DND-41 (cell line): ENCODE data around the gene RGMB.

Experiments
- ATAC-seq: fragments of 200-7000 bp; cut with Tn5 transposase; 3 replicates; pipeline ENCODE4 v1.9.1; 2021; ENCODE audit warnings: low read depth; ENCODE audit not compliant: insufficient read depth
- DNase-seq: peaks from one replicate; pipeline ENCODE4 v3.0.0-alpha.2; 2020
- H2AFZ ChIP-seq: 2 replicates; pipeline ENCODE4 v1.6.0; 2012; ENCODE audit warnings: low read depth, low read length
- H3K27ac ChIP-seq: 2 replicates; pipeline ENCODE4 v1.5.1; 2012; ENCODE audit warnings: low read length, inconsistent platforms
- H3K27me3 ChIP-seq: fragments of 200-600 bp; sonication (generic); 2 replicates; pipeline ENCODE4 v1.6.0; 2012; ENCODE audit warnings: low read length, mild to moderate bottlenecking, inconsistent platforms; ENCODE audit not compliant: insufficient read depth, poor library complexity
- H3K36me3 ChIP-seq: 2 replicates; pipeline ENCODE4 v1.5.1; 2012; ENCODE audit warnings: low read length, inconsistent platforms; ENCODE audit not compliant: insufficient read depth
- H3K4me1 ChIP-seq: 2 replicates; pipeline ENCODE4 v1.5.1; 2012; ENCODE audit warnings: mild to moderate bottlenecking, low read length; ENCODE audit not compliant: insufficient read depth
- H3K4me2 ChIP-seq: 2 replicates; pipeline ENCODE4 v1.6.0; 2012; ENCODE audit warnings: mild to moderate bottlenecking, moderate library complexity, low read length, inconsistent platforms; ENCODE audit not compliant: insufficient read depth
- H3K4me3 ChIP-seq, 2 experiments: fragments of 200-600 bp in 1 of 2; shearing (Covaris generic) in 1 of 2; 2 replicates each; pipeline ENCODE4 v1.5.1; 2012 to 2016; ENCODE audit warnings: inconsistent platforms in 2 of 2, low read length in 2 of 2, mild to moderate bottlenecking in 2 of 2, low read depth in 1 of 2, moderate library complexity in 1 of 2
- H3K79me2 ChIP-seq: 2 replicates; pipeline ENCODE4 v1.6.0; 2012; ENCODE audit warnings: low read length, inconsistent platforms; ENCODE audit not compliant: insufficient read depth
- H3K9ac ChIP-seq: 2 replicates; pipeline ENCODE4 v1.6.0; 2012; ENCODE audit warnings: low read depth, mild to moderate bottlenecking, inconsistent platforms, low read length, moderate library complexity
- H3K9me3 ChIP-seq: 2 replicates; pipeline ENCODE4 v1.5.1; 2012; ENCODE audit warnings: low read length, moderate library complexity, mild to moderate bottlenecking, inconsistent platforms; ENCODE audit not compliant: insufficient read depth, severe bottlenecking
- H4K20me1 ChIP-seq: 2 replicates; pipeline ENCODE4 v1.6.0; 2012; ENCODE audit warnings: low read length; ENCODE audit not compliant: insufficient read depth
- EZH2 ChIP-seq: IDR thresholded peaks from 3 replicates; pipeline ENCODE4 v1.6.1; 2012; ENCODE audit warnings: borderline replicate concordance, low read depth, mild to moderate bottlenecking, moderate library complexity, low read length, inconsistent platforms; ENCODE audit not compliant: severe bottlenecking
- TF ChIP-seq, protein P1 (sequence below): IDR thresholded peaks from 2 replicates; pipeline ENCODE4 v1.5.1; 2012; ENCODE audit warnings: borderline replicate concordance, low read length, moderate library complexity, mild to moderate bottlenecking; ENCODE audit not compliant: poor library complexity, severe bottlenecking; ENCODE audit errors: extremely low read depth

The RGMB gene

DNA sequence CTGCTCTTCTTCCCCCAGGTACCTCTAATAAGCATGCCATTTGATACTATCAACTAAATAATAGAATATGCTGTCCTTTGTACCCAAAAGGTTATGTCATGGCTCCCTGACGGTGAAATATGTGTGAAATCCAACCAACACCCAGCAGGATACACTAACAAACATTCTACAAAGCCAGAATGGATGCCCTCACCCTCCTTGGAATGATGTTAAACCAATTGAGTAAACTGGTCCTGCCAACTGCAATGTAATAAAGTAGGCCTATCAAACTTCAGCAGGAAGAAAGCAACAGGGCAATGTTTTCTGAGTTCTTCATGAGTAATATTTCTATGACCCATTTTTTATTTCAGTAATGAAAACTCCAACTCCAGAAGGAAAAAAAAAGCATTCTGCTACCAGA, 24.9 kb downstream of the RGMB start:
- H3K27ac ChIP-seq, result no peak overlapping the region
- no peaks in the 10 kb centered on the region for H3K27me3 ChIP-seq
- no peak for ATAC-seq
- H3K9ac ChIP-seq, result no peak overlapping the region
- no peaks in the 10 kb centered on the region for H3K9me3 ChIP-seq
- no peak for DNase-seq
- peaks cover 8% of the 10 kb centered on the region for H3K4me1 ChIP-seq
- no peaks in the 10 kb centered on the region for H3K79me2 ChIP-seq
- no peak overlapping the region for H3K4me3 ChIP-seq
- no peaks in the 10 kb centered on the region for H4K20me1 ChIP-seq
- H3K4me2 ChIP-seq, result no peak overlapping the region
- H3K36me3 ChIP-seq, result no peaks in the 10 kb centered on the region
- no peak overlapping the region for H2AFZ ChIP-seq
- TF ChIP-seq, protein P1, sequence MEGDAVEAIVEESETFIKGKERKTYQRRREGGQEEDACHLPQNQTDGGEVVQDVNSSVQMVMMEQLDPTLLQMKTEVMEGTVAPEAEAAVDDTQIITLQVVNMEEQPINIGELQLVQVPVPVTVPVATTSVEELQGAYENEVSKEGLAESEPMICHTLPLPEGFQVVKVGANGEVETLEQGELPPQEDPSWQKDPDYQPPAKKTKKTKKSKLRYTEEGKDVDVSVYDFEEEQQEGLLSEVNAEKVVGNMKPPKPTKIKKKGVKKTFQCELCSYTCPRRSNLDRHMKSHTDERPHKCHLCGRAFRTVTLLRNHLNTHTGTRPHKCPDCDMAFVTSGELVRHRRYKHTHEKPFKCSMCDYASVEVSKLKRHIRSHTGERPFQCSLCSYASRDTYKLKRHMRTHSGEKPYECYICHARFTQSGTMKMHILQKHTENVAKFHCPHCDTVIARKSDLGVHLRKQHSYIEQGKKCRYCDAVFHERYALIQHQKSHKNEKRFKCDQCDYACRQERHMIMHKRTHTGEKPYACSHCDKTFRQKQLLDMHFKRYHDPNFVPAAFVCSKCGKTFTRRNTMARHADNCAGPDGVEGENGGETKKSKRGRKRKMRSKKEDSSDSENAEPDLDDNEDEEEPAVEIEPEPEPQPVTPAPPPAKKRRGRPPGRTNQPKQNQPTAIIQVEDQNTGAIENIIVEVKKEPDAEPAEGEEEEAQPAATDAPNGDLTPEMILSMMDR, result no peak
- TF ChIP-seq EZH2, result no peak

DNA sequence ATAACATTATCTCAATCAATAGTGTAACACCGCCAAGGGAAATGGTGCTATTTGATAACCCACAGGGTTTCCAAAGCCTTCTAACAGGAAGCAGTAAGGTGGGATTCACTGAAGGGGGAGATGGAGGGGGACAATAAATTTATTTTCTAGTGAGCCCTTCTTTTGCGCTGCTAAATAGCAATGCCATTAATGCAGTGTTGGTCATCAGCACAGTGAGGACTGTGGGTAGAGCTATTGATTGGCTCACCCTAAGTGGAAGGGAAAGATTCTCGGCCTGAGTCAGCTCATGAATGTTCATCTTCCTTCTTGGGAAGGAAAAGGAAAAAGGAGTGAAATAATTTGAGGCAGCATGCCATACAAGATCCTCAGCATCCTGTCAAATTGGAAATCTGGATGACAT, 25.4 kb downstream of the RGMB start:
- no peaks in the 10 kb centered on the region for H3K9me3 ChIP-seq
- no peaks in the 10 kb centered on the region for H4K20me1 ChIP-seq
- H3K36me3 ChIP-seq, result no peaks in the 10 kb centered on the region
- H3K4me2 ChIP-seq, result no peak overlapping the region
- H3K4me1 ChIP-seq, result peaks cover 8% of the 10 kb centered on the region
- H3K79me2 ChIP-seq, result no peaks in the 10 kb centered on the region
- DNase-seq, result no peak
- H3K27ac ChIP-seq, result no peak overlapping the region
- no peak for ATAC-seq
- H2AFZ ChIP-seq, result no peak overlapping the region
- no peaks in the 10 kb centered on the region for H3K27me3 ChIP-seq
- no peak overlapping the region for H3K9ac ChIP-seq
- no peak overlapping the region for H3K4me3 ChIP-seq
- no peak for TF ChIP-seq EZH2
- TF ChIP-seq, protein P1, result no peak

DNA sequence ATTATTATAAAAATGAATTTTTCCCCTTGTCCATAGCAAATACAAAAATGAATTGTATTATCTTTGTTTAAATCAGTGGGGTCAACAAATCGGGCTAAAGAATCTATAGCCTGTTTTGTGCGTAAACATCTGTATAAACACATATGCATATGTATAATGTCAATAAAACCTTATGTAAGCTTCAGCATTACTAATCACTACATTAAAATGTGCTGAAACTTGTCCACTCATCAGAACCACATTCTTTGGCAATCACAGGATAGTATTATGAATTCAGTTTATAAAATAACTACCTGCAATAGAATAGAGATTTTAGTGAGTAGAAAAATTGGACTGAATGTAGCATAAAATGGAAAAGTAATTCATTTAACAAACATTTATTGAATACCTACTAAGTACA, 30.6 kb downstream of the RGMB start:
- Histone ChIP-seq H4K20me1 (no peaks in the 10 kb centered on the region), H3K4me1 (no peaks in the 10 kb centered on the region), H3K79me2 (no peaks in the 10 kb centered on the region), H3K36me3 (no peaks in the 10 kb centered on the region), H3K4me3 (no peak overlapping the region), H3K27me3 (no peaks in the 10 kb centered on the region), H3K9me3 (peaks cover 6% of the 10 kb centered on the region), H3K27ac (no peak overlapping the region), H3K9ac (no peak overlapping the region), H2AFZ (no peak overlapping the region), H3K4me2 (no peak overlapping the region)
- ATAC-seq (no peak), DNase-seq (no peak)
- TF ChIP-seq, protein P1, result no peak
- no peak for TF ChIP-seq EZH2

DNA sequence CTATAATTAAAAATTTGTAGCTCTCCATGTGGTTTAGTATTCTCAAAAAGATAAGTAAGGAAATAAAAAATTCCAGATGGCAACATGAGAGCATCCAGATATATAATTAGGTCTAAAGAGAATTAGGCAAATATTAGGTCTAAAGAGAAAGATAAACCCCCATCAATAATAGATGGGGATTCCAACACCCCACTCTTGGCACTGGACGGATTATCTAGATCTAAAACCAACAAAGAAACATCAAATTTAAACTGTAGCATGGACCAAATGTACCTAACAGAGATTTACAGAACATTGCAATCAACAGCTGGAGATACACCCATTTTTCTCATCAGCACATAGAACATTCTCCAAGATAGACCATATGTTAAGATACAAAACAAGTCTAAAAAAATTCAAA, 31.6 kb downstream of the RGMB start:
- TF ChIP-seq EZH2, result no peak
- TF ChIP-seq, protein P1, result no peak
- no peak overlapping the region for H3K9ac ChIP-seq

More for the DNA sequence above, 31.6 kb downstream of the RGMB start:
- ATAC-seq (no peak), DNase-seq (no peak)
- H3K4me3 ChIP-seq, result no peak overlapping the region
- H3K9me3 ChIP-seq, result peaks cover 6% of the 10 kb centered on the region
- H3K27me3 ChIP-seq, result no peaks in the 10 kb centered on the region
- H4K20me1 ChIP-seq, result no peaks in the 10 kb centered on the region
- no peaks in the 10 kb centered on the region for H3K4me1 ChIP-seq
- H3K4me2 ChIP-seq, result no peak overlapping the region
- no peak overlapping the region for H2AFZ ChIP-seq
- H3K36me3 ChIP-seq, result no peaks in the 10 kb centered on the region
- no peak overlapping the region for H3K27ac ChIP-seq
- no peaks in the 10 kb centered on the region for H3K79me2 ChIP-seq
